WTC11 (cell line): Measurements from ENCODE around the gene RHOJ. TPM values are rescaled to one million over a fixed set of nuclear protein-coding genes. Genes with fewer than 3 reads are reported as not detected.

Experiments used
- ATAC-seq: fragments of 200-7000 bp; cut with Tn5 transposase; 2 replicates; pipeline ENCODE4 v1.10.0; 2021; ENCODE audit warnings: mild to moderate bottlenecking, moderate library complexity
- CTCF ChIA-PET: fragments of 300-600 bp; sonication (Branson Sonifier 250); formaldehyde crosslinking; loops from one replicate; lab custom pipeline; 2021; ENCODE audit warnings: antibody characterized with exemption; lab: Charles Lee
- POLR2A ChIA-PET: fragments of 350-600 bp; sonication (Branson Sonifier 250); formaldehyde crosslinking; loops from one replicate; lab custom pipeline; 2021; ENCODE audit warnings: antibody characterized with exemption; lab: Charles Lee
- DNase-seq: peaks from one replicate; pipeline ENCODE4 v3.0.0; 2021; ENCODE audit warnings: low spot score
- H3K27ac Mint-ChIP-seq: 2 replicates; pipeline ENCODE4 v1.8.0; 2021; ENCODE audit warnings: mixed read lengths
- H3K27me3 Mint-ChIP-seq: 2 replicates; pipeline ENCODE4 v1.8.0; 2021; ENCODE audit warnings: low read depth, mild to moderate bottlenecking, moderate library complexity, mixed read lengths
- H3K36me3 Mint-ChIP-seq: 2 replicates; pipeline ENCODE4 v1.8.0; 2021; ENCODE audit warnings: mixed read lengths
- H3K4me1 Mint-ChIP-seq: 2 replicates; pipeline ENCODE4 v1.8.0; 2022; ENCODE audit warnings: mixed read lengths
- H3K4me3 Mint-ChIP-seq: 2 replicates; pipeline ENCODE4 v1.8.0; 2021; ENCODE audit warnings: mild to moderate bottlenecking, moderate library complexity, mixed read lengths
- H3K9me3 Mint-ChIP-seq: 2 replicates; pipeline ENCODE4 v1.8.0; 2021; ENCODE audit warnings: mixed read lengths
- CBFB ChIP-seq: sonication (generic); formaldehyde crosslinking; IDR thresholded peaks from 2 replicates; pipeline ENCODE4 v1.8.1; 2022; ENCODE audit warnings: mild to moderate bottlenecking, low read depth, missing genetic modification reagents
- CREB1 ChIP-seq: sonication (generic); formaldehyde crosslinking; IDR thresholded peaks from 2 replicates; pipeline ENCODE4 v1.8.0; 2023; ENCODE audit warnings: mild to moderate bottlenecking, missing genetic modification reagents
- CREM ChIP-seq: sonication (generic); formaldehyde crosslinking; IDR thresholded peaks from 2 replicates; pipeline ENCODE4 v1.8.1; 2022; ENCODE audit warnings: mild to moderate bottlenecking, missing genetic modification reagents, moderate library complexity
- ETV6 ChIP-seq: sonication (generic); formaldehyde crosslinking; IDR thresholded peaks from 2 replicates; pipeline ENCODE4 v1.8.1; 2022; ENCODE audit warnings: mild to moderate bottlenecking, missing genetic modification reagents
- GTF2I ChIP-seq: fragments of 250-450 bp; sonication (Bioruptor Pico); conservative IDR thresholded peaks from 2 replicates; pipeline ENCODE4 v1.4.0; 2021; ENCODE audit warnings: mild to moderate bottlenecking
- NFYB ChIP-seq: sonication (generic); formaldehyde crosslinking; conservative IDR thresholded peaks from 2 replicates; pipeline ENCODE4 v1.8.0; 2022; ENCODE audit warnings: low read depth, missing genetic modification reagents
- PRRX2 ChIP-seq: fragments of 250-450 bp; sonication (Bioruptor Pico); IDR thresholded peaks from 2 replicates; pipeline ENCODE4 v1.8.0; 2021; ENCODE audit warnings: mild to moderate bottlenecking
- TCF7 ChIP-seq: sonication (generic); formaldehyde crosslinking; IDR thresholded peaks from 2 replicates; pipeline ENCODE4 v1.8.0; 2022; ENCODE audit warnings: mild to moderate bottlenecking, low read depth, missing genetic modification reagents, moderate library complexity
- ZNF138 ChIP-seq: sonication (generic); formaldehyde crosslinking; conservative IDR thresholded peaks from 2 replicates; pipeline ENCODE4 v1.8.1; 2022; ENCODE audit warnings: mild to moderate bottlenecking, moderate library complexity, missing genetic modification reagents
- ZNF232 ChIP-seq: sonication (generic); formaldehyde crosslinking; IDR thresholded peaks from 2 replicates; pipeline ENCODE4 v1.8.0; 2022; ENCODE audit warnings: mild to moderate bottlenecking, missing genetic modification reagents
- ZNF423 ChIP-seq: fragments of 250-450 bp; sonication (Bioruptor Pico); IDR thresholded peaks from 2 replicates; pipeline ENCODE4 v2.1.2; 2022; ENCODE audit warnings: mild to moderate bottlenecking, moderate library complexity
- total RNA-seq: library from RNA; stranded (reverse); gene quantifications from 3 replicates; pipeline ENCODE4 v1.2.3, GENCODE V29; 2021
- TF ChIP-seq, protein P1 (sequence below): sonication (generic); formaldehyde crosslinking; IDR thresholded peaks from 2 replicates; pipeline ENCODE4 v1.8.1; 2022; ENCODE audit warnings: mild to moderate bottlenecking, missing genetic modification reagents, moderate library complexity, borderline replicate concordance
- TF ChIP-seq, protein P2 (sequence below): sonication (generic); formaldehyde crosslinking; IDR thresholded peaks from 2 replicates; pipeline ENCODE4 v1.8.1; 2023; ENCODE audit warnings: mild to moderate bottlenecking, missing genetic modification reagents, moderate library complexity
- TF ChIP-seq, protein P3 (sequence below): fragments of 250-450 bp; sonication (Bioruptor Pico); conservative IDR thresholded peaks from 2 replicates; pipeline ENCODE4 v1.9.0; 2021; ENCODE audit warnings: mild to moderate bottlenecking
- TF ChIP-seq, protein P4 (sequence below): sonication (generic); formaldehyde crosslinking; IDR thresholded peaks from 2 replicates; pipeline ENCODE4 v1.8.1; 2022; ENCODE audit warnings: low read depth, mild to moderate bottlenecking, moderate library complexity, missing genetic modification reagents, borderline replicate concordance
- TF ChIP-seq, protein P5 (sequence below): sonication (generic); formaldehyde crosslinking; conservative IDR thresholded peaks from 2 replicates; pipeline ENCODE4 v1.8.1; 2023; ENCODE audit warnings: mild to moderate bottlenecking, low read depth, missing genetic modification reagents, moderate library complexity
- TF ChIP-seq, protein P6 (sequence below): sonication (generic); formaldehyde crosslinking; IDR thresholded peaks from 2 replicates; pipeline ENCODE4 v1.8.0; 2022; ENCODE audit warnings: mild to moderate bottlenecking, missing genetic modification reagents
- TF ChIP-seq, protein P7 (sequence below): sonication (generic); formaldehyde crosslinking; IDR thresholded peaks from 2 replicates; pipeline ENCODE4 v1.8.1; 2022; ENCODE audit warnings: low read depth, missing genetic modification reagents, borderline replicate concordance
- TF ChIP-seq, protein P8 (sequence below): fragments of 250-450 bp; sonication (Bioruptor Pico); IDR thresholded peaks from 2 replicates; pipeline ENCODE4 v1.9.0; 2021; ENCODE audit warnings: moderate library complexity, mild to moderate bottlenecking, inconsistent platforms, borderline replicate concordance
- TF ChIP-seq, protein P9 (sequence below): sonication (generic); formaldehyde crosslinking; IDR thresholded peaks from 2 replicates; pipeline ENCODE4 v1.8.0; 2022; ENCODE audit warnings: mild to moderate bottlenecking, missing genetic modification reagents

The RHOJ gene
- total RNA-seq, 1 experiment from 2014 or later, result 0.13 TPM

DNA sequence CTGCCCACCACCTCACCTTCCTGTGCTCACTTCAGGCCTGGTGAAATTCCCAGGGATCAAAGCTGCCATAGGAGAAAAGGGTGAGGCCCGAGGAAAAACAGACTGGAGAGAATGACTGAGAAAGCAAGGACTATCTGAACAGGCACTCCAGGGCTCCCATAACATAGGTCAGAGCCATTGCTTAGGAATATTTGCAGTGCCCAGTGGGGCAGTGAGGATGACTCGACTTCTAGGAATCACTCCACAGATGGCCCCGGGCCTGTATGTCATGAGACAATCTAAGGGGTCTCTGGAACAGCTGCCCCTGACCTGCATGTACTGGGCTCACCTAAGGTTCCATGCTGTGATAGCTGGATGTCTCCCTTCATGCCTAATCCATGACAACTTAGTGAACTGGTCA is 62.9 kb downstream of the RHOJ start:
- CTCF ChIA-PET, result no interaction called here
- no peak overlapping the region for H3K4me3 Mint-ChIP-seq
- no peak for DNase-seq
- POLR2A ChIA-PET, result no interaction called here
- no peak overlapping the region for H3K27ac Mint-ChIP-seq
- peaks cover 26% of the 10 kb centered on the region for H3K36me3 Mint-ChIP-seq
- no peak for ATAC-seq
- peaks cover 10% of the 10 kb centered on the region for H3K4me1 Mint-ChIP-seq
- TF ChIP-seq, protein P1, sequence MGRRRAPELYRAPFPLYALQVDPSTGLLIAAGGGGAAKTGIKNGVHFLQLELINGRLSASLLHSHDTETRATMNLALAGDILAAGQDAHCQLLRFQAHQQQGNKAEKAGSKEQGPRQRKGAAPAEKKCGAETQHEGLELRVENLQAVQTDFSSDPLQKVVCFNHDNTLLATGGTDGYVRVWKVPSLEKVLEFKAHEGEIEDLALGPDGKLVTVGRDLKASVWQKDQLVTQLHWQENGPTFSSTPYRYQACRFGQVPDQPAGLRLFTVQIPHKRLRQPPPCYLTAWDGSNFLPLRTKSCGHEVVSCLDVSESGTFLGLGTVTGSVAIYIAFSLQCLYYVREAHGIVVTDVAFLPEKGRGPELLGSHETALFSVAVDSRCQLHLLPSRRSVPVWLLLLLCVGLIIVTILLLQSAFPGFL, result no peak
- TF ChIP-seq, protein P2, sequence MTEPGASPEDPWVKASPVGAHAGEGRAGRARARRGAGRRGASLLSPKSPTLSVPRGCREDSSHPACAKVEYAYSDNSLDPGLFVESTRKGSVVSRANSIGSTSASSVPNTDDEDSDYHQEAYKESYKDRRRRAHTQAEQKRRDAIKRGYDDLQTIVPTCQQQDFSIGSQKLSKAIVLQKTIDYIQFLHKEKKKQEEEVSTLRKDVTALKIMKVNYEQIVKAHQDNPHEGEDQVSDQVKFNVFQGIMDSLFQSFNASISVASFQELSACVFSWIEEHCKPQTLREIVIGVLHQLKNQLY (CRISPR knock-in tag), result no peak
- TF ChIP-seq, protein P3, sequence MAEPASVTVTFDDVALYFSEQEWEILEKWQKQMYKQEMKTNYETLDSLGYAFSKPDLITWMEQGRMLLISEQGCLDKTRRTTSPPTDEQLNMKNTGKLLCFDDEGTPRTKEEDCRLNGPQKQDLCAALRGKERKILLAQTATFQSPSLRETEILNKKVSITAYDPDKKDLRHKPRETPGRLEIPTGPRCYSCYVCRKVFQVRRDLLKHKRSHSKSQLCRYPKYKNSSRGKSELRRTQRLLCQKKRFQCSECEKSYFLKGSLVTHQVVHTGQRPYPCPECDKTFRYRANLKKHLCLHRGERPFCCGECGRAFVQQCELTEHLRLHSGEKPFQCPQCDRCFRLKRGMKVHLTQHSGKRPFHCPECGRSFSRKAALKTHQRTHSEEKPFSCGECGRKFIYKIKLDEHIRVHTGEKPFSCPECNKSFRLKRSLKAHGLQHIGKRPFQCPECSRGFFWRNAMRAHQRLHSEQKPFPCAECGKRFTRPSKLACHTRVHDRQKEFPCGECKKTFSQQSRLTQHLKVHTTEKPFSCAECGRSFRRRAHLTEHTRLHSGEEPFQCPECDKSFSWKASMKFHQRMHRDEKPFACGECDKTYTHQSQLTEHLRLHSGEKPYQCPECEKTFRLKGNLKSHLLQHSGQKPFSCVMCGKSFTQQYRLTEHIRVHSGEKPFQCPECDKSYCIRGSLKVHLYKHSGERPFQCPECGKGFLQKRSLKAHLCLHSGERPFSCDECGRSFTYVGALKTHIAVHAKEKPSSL, result no peak
- TF ChIP-seq, protein P4, sequence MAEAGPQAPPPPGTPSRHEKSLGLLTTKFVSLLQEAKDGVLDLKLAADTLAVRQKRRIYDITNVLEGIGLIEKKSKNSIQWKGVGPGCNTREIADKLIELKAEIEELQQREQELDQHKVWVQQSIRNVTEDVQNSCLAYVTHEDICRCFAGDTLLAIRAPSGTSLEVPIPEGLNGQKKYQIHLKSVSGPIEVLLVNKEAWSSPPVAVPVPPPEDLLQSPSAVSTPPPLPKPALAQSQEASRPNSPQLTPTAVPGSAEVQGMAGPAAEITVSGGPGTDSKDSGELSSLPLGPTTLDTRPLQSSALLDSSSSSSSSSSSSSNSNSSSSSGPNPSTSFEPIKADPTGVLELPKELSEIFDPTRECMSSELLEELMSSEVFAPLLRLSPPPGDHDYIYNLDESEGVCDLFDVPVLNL (CRISPR knock-in tag), result no peak
- TF ChIP-seq, protein P5, sequence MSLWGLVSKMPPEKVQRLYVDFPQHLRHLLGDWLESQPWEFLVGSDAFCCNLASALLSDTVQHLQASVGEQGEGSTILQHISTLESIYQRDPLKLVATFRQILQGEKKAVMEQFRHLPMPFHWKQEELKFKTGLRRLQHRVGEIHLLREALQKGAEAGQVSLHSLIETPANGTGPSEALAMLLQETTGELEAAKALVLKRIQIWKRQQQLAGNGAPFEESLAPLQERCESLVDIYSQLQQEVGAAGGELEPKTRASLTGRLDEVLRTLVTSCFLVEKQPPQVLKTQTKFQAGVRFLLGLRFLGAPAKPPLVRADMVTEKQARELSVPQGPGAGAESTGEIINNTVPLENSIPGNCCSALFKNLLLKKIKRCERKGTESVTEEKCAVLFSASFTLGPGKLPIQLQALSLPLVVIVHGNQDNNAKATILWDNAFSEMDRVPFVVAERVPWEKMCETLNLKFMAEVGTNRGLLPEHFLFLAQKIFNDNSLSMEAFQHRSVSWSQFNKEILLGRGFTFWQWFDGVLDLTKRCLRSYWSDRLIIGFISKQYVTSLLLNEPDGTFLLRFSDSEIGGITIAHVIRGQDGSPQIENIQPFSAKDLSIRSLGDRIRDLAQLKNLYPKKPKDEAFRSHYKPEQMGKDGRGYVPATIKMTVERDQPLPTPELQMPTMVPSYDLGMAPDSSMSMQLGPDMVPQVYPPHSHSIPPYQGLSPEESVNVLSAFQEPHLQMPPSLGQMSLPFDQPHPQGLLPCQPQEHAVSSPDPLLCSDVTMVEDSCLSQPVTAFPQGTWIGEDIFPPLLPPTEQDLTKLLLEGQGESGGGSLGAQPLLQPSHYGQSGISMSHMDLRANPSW (CRISPR knock-in tag), result no peak
- TF ChIP-seq ZNF232 (CRISPR knock-in tag), result no peak
- TF ChIP-seq PRRX2, result no peak
- TF ChIP-seq TCF7, result no peak
- H3K9me3 Mint-ChIP-seq, result peaks cover 28% of the 10 kb centered on the region
- no peaks in the 10 kb centered on the region for H3K27me3 Mint-ChIP-seq

DNA sequence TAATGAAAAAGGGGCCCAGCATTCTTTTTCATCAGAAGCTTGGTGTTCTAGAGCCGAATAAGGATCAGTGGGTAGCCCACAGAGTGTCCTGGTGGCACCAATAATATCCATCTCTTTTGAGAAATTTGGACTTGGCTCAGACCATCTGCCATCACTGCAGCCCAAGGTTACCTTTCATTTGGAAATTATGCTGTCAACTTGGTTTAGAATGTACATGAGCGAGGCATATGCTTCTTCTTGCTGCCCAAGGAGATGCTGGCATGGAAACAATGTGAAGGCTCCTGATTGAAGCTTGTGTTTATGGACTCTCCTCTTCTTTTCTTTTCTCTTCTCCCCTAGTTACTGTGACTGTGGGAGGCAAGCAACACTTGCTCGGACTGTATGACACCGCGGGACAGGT is 64.5 kb downstream of the RHOJ start:
- ChIA-PET POLR2A (interaction anchor here (0.6 kb wide), 1 partner anchor 1043 kb away, joined by 3 read pairs; no protein-coding TSS in a partner anchor), CTCF (no interaction called here)
- Mint-ChIP-seq H3K4me1 (peaks cover 10% of the 10 kb centered on the region), H3K9me3 (peaks cover 28% of the 10 kb centered on the region), H3K27me3 (no peaks in the 10 kb centered on the region), H3K36me3 (peaks cover 26% of the 10 kb centered on the region), H3K4me3 (no peak overlapping the region), H3K27ac (no peak overlapping the region)
- no peak for DNase-seq
- no peak for ATAC-seq
- TF ChIP-seq ZNF138 (CRISPR knock-in tag) (no peak), CREB1 (CRISPR knock-in tag) (no peak), ZNF423 (no peak), ETV6 (CRISPR knock-in tag) (no peak), NFYB (CRISPR knock-in tag) (no peak), CREM (CRISPR knock-in tag) (no peak), CBFB (no peak), GTF2I (no peak)
- TF ChIP-seq, protein P6, sequence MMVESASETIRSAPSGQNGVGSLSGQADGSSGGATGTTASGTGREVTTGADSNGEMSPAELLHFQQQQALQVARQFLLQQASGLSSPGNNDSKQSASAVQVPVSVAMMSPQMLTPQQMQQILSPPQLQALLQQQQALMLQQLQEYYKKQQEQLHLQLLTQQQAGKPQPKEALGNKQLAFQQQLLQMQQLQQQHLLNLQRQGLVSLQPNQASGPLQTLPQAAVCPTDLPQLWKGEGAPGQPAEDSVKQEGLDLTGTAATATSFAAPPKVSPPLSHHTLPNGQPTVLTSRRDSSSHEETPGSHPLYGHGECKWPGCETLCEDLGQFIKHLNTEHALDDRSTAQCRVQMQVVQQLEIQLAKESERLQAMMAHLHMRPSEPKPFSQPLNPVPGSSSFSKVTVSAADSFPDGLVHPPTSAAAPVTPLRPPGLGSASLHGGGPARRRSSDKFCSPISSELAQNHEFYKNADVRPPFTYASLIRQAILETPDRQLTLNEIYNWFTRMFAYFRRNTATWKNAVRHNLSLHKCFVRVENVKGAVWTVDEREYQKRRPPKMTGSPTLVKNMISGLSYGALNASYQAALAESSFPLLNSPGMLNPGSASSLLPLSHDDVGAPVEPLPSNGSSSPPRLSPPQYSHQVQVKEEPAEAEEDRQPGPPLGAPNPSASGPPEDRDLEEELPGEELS (CRISPR knock-in tag), result no peak
- TF ChIP-seq, protein P7, sequence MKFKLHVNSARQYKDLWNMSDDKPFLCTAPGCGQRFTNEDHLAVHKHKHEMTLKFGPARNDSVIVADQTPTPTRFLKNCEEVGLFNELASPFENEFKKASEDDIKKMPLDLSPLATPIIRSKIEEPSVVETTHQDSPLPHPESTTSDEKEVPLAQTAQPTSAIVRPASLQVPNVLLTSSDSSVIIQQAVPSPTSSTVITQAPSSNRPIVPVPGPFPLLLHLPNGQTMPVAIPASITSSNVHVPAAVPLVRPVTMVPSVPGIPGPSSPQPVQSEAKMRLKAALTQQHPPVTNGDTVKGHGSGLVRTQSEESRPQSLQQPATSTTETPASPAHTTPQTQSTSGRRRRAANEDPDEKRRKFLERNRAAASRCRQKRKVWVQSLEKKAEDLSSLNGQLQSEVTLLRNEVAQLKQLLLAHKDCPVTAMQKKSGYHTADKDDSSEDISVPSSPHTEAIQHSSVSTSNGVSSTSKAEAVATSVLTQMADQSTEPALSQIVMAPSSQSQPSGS (CRISPR knock-in tag), result no peak
- TF ChIP-seq, protein P8, sequence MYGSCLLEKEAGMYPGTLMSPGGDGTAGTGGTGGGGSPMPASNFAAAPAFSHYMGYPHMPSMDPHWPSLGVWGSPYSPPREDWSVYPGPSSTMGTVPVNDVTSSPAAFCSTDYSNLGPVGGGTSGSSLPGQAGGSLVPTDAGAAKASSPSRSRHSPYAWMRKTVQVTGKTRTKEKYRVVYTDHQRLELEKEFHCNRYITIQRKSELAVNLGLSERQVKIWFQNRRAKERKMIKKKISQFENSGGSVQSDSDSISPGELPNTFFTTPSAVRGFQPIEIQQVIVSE, result no peak
- TF ChIP-seq, protein P1, result no peak
- TF ChIP-seq, protein P9, sequence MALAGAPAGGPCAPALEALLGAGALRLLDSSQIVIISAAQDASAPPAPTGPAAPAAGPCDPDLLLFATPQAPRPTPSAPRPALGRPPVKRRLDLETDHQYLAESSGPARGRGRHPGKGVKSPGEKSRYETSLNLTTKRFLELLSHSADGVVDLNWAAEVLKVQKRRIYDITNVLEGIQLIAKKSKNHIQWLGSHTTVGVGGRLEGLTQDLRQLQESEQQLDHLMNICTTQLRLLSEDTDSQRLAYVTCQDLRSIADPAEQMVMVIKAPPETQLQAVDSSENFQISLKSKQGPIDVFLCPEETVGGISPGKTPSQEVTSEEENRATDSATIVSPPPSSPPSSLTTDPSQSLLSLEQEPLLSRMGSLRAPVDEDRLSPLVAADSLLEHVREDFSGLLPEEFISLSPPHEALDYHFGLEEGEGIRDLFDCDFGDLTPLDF (CRISPR knock-in tag), result no peak
